Measurements from ENCODE around the gene GPR63.

GRCh38 chr6:96783307-96783706 is 54.0 kb downstream of the GPR63 start:
- TF ChIP-seq ZBTB7A (CRISPR knock-in tag; IDR thresholded peaks at IDR 0.05): no peak
- TF ChIP-seq MEIS2 (CRISPR knock-in tag; IDR thresholded peaks at IDR 0.05): no peak
- TF ChIP-seq EZH2 (conservative IDR thresholded peaks at IDR 0.05; ENCODE audit: low read depth, low read length): no peak
- TF ChIP-seq CEBPB (IDR thresholded peaks at IDR 0.05; ENCODE audit: borderline replicate concordance, low read depth, low read length): no peak
- TF ChIP-seq ZNF251 (CRISPR knock-in tag; IDR thresholded peaks at IDR 0.05): no peak
- TF ChIP-seq GFI1 (CRISPR knock-in tag; IDR thresholded peaks at IDR 0.05; ENCODE audit: borderline replicate concordance): no peak
- TF ChIP-seq SP1 (IDR thresholded peaks at IDR 0.05): no peak
- TF ChIP-seq SP1 (CRISPR knock-in tag; IDR thresholded peaks at IDR 0.05): no peak
- no peak for TF ChIP-seq MAX (IDR thresholded peaks at IDR 0.05)
- no peak for TF ChIP-seq RFX5 (IDR thresholded peaks at IDR 0.05; ENCODE audit: low read depth, low read length)
- TF ChIP-seq JUND (CRISPR knock-in tag; IDR thresholded peaks at IDR 0.05): no peak
- TF ChIP-seq BRD4 (CRISPR knock-in tag; IDR thresholded peaks at IDR 0.05): no peak
- TF ChIP-seq SETDB1 (CRISPR knock-in tag; IDR thresholded peaks at IDR 0.05; ENCODE audit: borderline replicate concordance): no peak
- no peak for TF ChIP-seq CTCF (CRISPR knock-in tag; IDR thresholded peaks at IDR 0.05)
